Gastrocnemius medialis (tissue), 4 donors: ENCODE data around the gene RPL10A. TPM values are rescaled to one million over a fixed set of nuclear protein-coding genes. Genes with fewer than 3 reads are reported as not detected.

Experiments used
- ATAC-seq, 2 donors: fragments of 150-250 bp; one replicate each; pipeline ENCODE4 v1.9.1; 2016
- DNase-seq, 2 donors: peaks; one replicate each; pipeline ENCODE4 v3.0.0-alpha.2; 2019
- H3K27ac ChIP-seq, 4 donors: fragments of 200-600 bp; sonication (generic); 1 replicate in 1 of 4; 2 replicates in 3 of 4; pipeline ENCODE4 v1.5.1; 2016 to 2018; ENCODE audit warnings: mild to moderate bottlenecking in 2 of 4, moderate library complexity in 1 of 4
- H3K27me3 ChIP-seq, 3 donors: fragments of 200-600 bp; sonication (generic) in 2 of 3; 1 replicate in 1 of 3; 2 replicates in 2 of 3; pipeline versions ENCODE4 v1.5.1 to v1.6.0; 2016 to 2019; ENCODE audit warnings: mild to moderate bottlenecking in 1 of 3, moderate library complexity in 1 of 3
- H3K36me3 ChIP-seq, 2 donors: fragments of 200-600 bp; sonication (generic) in 1 of 2; one replicate each; pipeline ENCODE4 v1.5.1; 2017 to 2018
- H3K4me1 ChIP-seq, 2 donors: fragments of 200-600 bp; sonication (generic) in 1 of 2; one replicate each; pipeline ENCODE4 v1.5.1; 2016 to 2017; ENCODE audit warnings: mild to moderate bottlenecking in 2 of 2
- H3K4me3 ChIP-seq, 4 donors: fragments of 200-600 bp; sonication (generic) in 3 of 4; 1 replicate in 1 of 4; 2 replicates in 3 of 4; pipeline ENCODE4 v1.5.1; 2016 to 2019; ENCODE audit warnings: mild to moderate bottlenecking in 2 of 4
- H3K9me3 ChIP-seq, 3 donors: fragments of 200-600 bp; sonication (generic) in 2 of 3; 1 replicate in 1 of 3; 2 replicates in 2 of 3; pipeline ENCODE4 v1.5.1; 2016 to 2019
- CTCF ChIP-seq, 5 experiments: fragments of 450-650 bp in 3 of 5; fragments of 200-600 bp in 2 of 5; sonication (generic) in 2 of 5; IDR thresholded peaks in 4 of 5; conservative IDR thresholded peaks in 1 of 5; 1 replicate in 4 of 5; 2 replicates in 1 of 5; pipeline ENCODE4 v1.5.1; 2016 to 2019; ENCODE audit warnings: antibody characterized with exemption in 5 of 5, mild to moderate bottlenecking in 3 of 5, moderate library complexity in 3 of 5
- POLR2A ChIP-seq, 2 donors: fragments of 450-650 bp; IDR thresholded peaks; one replicate each; pipeline ENCODE4 v1.6.1; 2017; ENCODE audit warnings: antibody characterized with exemption in 2 of 2, mild to moderate bottlenecking in 2 of 2, moderate library complexity in 2 of 2
- in situ Hi-C, 4 donors: fragments of 200-750 bp; cut with MboI; loops; one replicate each; pipeline versions ENCODE4 v1.15.0 to v1.8.0; 2017; ENCODE audit warnings: low sequenced_read_pairs in 4 of 4
- intact Hi-C: fragments of 100-400 bp; cut with DNase I; formaldehyde crosslinking; loops from one replicate; pipeline ENCODE4 v1.15.1; 2023; ENCODE audit warnings: low total_unique reads
- total RNA-seq, 4 donors: library from RNA; depleted of rRNA; stranded (reverse); fragments of >200 nt; gene quantifications; one replicate each; pipeline versions ENCODE4 v1.1.0 to v1.2.3, GENCODE V29; 2016

Gene RPL10A
- 1,000 to 10,000 TPM in 1 of 4 donors, 100 to 1,000 TPM in 3; 772 to 1,014 (median 808) TPM for total RNA-seq

GRCh38 chr6:35468181-35468979 is at the start of gene RPL10A:
RPL10A (plus strand) TSS chr6:35468401; CDS start chr6:35468435, 34 bp downstream.
- Histone ChIP-seq H3K4me3 (peak within 1 kb of the TSS; percentile 63 to 81 (median 72)), H3K4me1 (peaks cover 21 to 32% of the 10 kb centered on the region in 2 donors)
- peak; percentile 98 to 99 (median 98) for TF ChIP-seq CTCF (IDR thresholded peaks at IDR 0.05 in 4 of 5, conservative IDR thresholded peaks at IDR 0.05 in 1 of 5)
- TF ChIP-seq POLR2A (IDR thresholded peaks at IDR 0.05), result peak; percentile 97 to 98

GRCh38 chr6:35419417-35419816 is 48.8 kb upstream of the RPL10A start:
- intact Hi-C loops, result no loop called here
- H3K4me1 ChIP-seq, result peaks cover 10 to 15% of the 10 kb centered on the region in 2 donors
- H3K36me3 ChIP-seq, result peaks cover 4 to 26% of the 10 kb centered on the region in 2 donors
- H3K4me3 ChIP-seq, result no peak overlapping the region
- TF ChIP-seq POLR2A (IDR thresholded peaks at IDR 0.05), result no peak
- no peak for TF ChIP-seq CTCF (IDR thresholded peaks at IDR 0.05 in 4 of 5, conservative IDR thresholded peaks at IDR 0.05 in 1 of 5)
- no peaks in the 10 kb centered on the region for H3K27me3 ChIP-seq
- in situ Hi-C loops, result no loop called here
- DNase-seq, result no peak
- H3K9me3 ChIP-seq, result no peaks in the 10 kb centered on the region
- no peak for ATAC-seq
- H3K27ac ChIP-seq, result no peak overlapping the region

More at GRCh38 chr6:35468181-35468979, at the start of gene RPL10A:
- DNase-seq (peak; percentile 96 to 97), ATAC-seq (peak; percentile 93 to 95)
- Histone ChIP-seq H3K27me3 (no peaks in the 10 kb centered on the region), H3K36me3 (peaks cover 0 to 25% of the 10 kb centered on the region in 2 donors), H3K27ac (peak within 1 kb of the TSS; percentile 87 to 92 (median 90)), H3K9me3 (no peaks in the 10 kb centered on the region)
- intact Hi-C loops (loop anchor here (1.0 kb wide), 2 partner anchors 16 to 126 kb away; partner anchors contain the start of genes FANCE and PPARD), in situ Hi-C loops (no loop called here)

- H3K4me3 ChIP-seq, result no peak overlapping the region
- H3K4me1 ChIP-seq, result peaks cover 4 to 9% of the 10 kb centered on the region in 2 donors
- H3K36me3 ChIP-seq, result peaks cover 4 to 32% of the 10 kb centered on the region in 2 donors
- no peak for TF ChIP-seq CTCF (IDR thresholded peaks at IDR 0.05 in 4 of 5, conservative IDR thresholded peaks at IDR 0.05 in 1 of 5)
- no peak for TF ChIP-seq POLR2A (IDR thresholded peaks at IDR 0.05)
- intact Hi-C loops (no loop called here), in situ Hi-C loops (no loop called here)
- ATAC-seq (no peak), DNase-seq (no peak)
- no peaks in the 10 kb centered on the region for H3K9me3 ChIP-seq
- H3K27me3 ChIP-seq, result no peaks in the 10 kb centered on the region
- no peak overlapping the region for H3K27ac ChIP-seq
Observed at GRCh38 chr6:35419961-35420360, 48.2 kb upstream of the RPL10A start.

- TF ChIP-seq CTCF (IDR thresholded peaks at IDR 0.05 in 4 of 5, conservative IDR thresholded peaks at IDR 0.05 in 1 of 5) (no peak), POLR2A (IDR thresholded peaks at IDR 0.05) (no peak)
- Histone ChIP-seq H3K27me3 (no peaks in the 10 kb centered on the region), H3K27ac (no peak overlapping the region), H3K36me3 (peaks cover 4 to 47% of the 10 kb centered on the region in 2 donors), H3K4me3 (no peak overlapping the region), H3K9me3 (no peaks in the 10 kb centered on the region), H3K4me1 (no peaks in the 10 kb centered on the region)
- DNase-seq (no peak), ATAC-seq (no peak)
- in situ Hi-C loops, result no loop called here
- intact Hi-C loops, result no loop called here
Observed at GRCh38 chr6:35425284-35425683, 42.9 kb upstream of the RPL10A start.
